ENCODE results near the gene ARHGAP24.

Gene ARHGAP24

DNA sequence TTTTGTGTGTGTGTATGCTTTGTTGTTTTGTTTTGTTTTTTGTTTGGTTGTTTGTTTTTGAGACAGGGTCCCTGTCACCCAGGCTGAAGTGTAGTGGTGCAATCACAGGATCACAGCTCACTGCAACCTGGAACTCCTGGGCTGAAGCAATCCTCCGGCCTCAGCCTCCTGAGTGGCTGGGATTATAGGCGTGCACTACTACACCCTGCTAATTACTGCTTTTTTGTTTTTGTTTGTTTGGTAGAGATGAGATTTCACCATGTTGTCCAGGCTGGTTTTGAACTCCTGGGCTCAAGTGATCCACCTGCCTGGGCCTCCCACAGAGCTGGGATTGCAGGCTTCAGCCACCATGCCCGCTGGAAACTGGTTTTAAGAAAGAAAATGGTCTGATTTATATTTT lies 44.7 kb upstream of the ARHGAP24 start:
- Histone ChIP-seq H3K36me3 (replicated peaks; ENCODE audit: insufficient read depth, low read length) (no peaks in the 10 kb centered on the region), H3K9me2 (replicated peaks; ENCODE audit: insufficient read depth, low read length) (no peaks in the 10 kb centered on the region), H3F3A (ENCODE audit: insufficient read depth, low read length) (no peaks in the 10 kb centered on the region), H3K27ac (ENCODE audit: low read length) (no peak overlapping the region), H3K27me3 (replicated peaks; ENCODE audit: insufficient read depth, low read length) (no peaks in the 10 kb centered on the region), H3K4me3 (ENCODE audit: low read length) (no peak overlapping the region), H3K9me3 (replicated peaks; ENCODE audit: insufficient read depth, low read length) (no peaks in the 10 kb centered on the region), H3K9ac (ENCODE audit: low read length) (no peak overlapping the region), H3K4me1 (ENCODE audit: low read length) (no peaks in the 10 kb centered on the region), H2AFZ (ENCODE audit: low read length) (no peak overlapping the region), H3K79me2 (ENCODE audit: low read length) (no peaks in the 10 kb centered on the region), H4K20me1 (ENCODE audit: insufficient read depth, low read length) (no peaks in the 10 kb centered on the region), H3K4me2 (ENCODE audit: low read depth, low read length) (no peak overlapping the region)
- no peak for DNase-seq
- TF ChIP-seq EZH2phosphoT487 (IDR thresholded peaks at IDR 0.05; ENCODE audit: low read length): no peak
- no peak for TF ChIP-seq EZH2 (optimal IDR thresholded peaks at IDR 0.05; ENCODE audit: low read depth, low read length)
- TF ChIP-seq, protein P1, sequence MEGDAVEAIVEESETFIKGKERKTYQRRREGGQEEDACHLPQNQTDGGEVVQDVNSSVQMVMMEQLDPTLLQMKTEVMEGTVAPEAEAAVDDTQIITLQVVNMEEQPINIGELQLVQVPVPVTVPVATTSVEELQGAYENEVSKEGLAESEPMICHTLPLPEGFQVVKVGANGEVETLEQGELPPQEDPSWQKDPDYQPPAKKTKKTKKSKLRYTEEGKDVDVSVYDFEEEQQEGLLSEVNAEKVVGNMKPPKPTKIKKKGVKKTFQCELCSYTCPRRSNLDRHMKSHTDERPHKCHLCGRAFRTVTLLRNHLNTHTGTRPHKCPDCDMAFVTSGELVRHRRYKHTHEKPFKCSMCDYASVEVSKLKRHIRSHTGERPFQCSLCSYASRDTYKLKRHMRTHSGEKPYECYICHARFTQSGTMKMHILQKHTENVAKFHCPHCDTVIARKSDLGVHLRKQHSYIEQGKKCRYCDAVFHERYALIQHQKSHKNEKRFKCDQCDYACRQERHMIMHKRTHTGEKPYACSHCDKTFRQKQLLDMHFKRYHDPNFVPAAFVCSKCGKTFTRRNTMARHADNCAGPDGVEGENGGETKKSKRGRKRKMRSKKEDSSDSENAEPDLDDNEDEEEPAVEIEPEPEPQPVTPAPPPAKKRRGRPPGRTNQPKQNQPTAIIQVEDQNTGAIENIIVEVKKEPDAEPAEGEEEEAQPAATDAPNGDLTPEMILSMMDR (IDR thresholded peaks at IDR 0.05; ENCODE audit: low read length): no peak

DNA sequence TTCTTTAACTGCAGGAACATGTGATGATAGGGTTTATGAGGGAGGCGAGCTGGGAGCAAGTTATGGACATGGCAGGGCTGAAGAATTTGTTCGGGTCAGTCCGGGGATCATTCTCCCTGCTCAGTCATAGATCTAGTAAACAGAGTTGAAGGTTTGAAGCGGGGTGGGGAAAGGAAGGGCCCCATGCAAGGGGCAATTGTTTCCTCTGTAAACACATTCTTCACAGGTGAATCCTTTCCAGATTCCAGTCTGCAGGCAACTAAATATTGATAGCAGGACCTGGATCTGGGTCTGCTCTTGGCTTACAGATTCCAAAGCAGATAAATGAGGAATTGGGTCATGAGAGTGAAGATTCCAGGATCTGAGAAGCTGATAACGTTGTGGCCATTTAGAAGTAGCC lies 44.3 kb upstream of the ARHGAP24 start:
- H3K79me2 ChIP-seq (ENCODE audit: low read length): no peaks in the 10 kb centered on the region
- no peak overlapping the region for H3K4me2 ChIP-seq (ENCODE audit: low read depth, low read length)

DNA sequence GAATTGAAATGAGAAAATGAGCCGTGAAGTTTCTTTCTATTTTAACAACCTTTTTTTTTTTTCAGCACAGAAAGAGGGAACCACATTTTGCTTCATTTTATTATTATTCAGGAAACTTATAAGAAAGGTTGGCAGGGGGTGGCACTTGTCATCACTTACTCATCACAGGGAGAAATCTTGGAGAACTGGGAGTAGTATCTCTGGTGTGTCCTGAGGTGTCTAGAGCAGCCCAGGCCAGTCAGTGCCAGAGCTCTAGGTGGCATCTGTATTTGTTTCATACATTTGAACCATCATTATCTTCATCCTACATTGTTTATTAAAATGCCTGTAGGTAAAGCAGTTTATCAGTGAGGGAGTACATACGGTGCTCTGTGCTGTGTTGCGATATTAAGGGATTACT lies 43.8 kb upstream of the ARHGAP24 start:
- H3K27ac ChIP-seq (ENCODE audit: low read length): no peak overlapping the region
- H3K79me2 ChIP-seq (ENCODE audit: low read length): no peaks in the 10 kb centered on the region
- no peaks in the 10 kb centered on the region for H3K27me3 ChIP-seq (replicated peaks; ENCODE audit: insufficient read depth, low read length)
- H2AFZ ChIP-seq (ENCODE audit: low read length): no peak overlapping the region
- no peak overlapping the region for H3K4me2 ChIP-seq (ENCODE audit: low read depth, low read length)
- no peaks in the 10 kb centered on the region for H4K20me1 ChIP-seq (ENCODE audit: insufficient read depth, low read length)
- no peak overlapping the region for H3K9ac ChIP-seq (ENCODE audit: low read length)
- H3K9me3 ChIP-seq (replicated peaks; ENCODE audit: insufficient read depth, low read length): no peaks in the 10 kb centered on the region
- TF ChIP-seq EZH2phosphoT487 (IDR thresholded peaks at IDR 0.05; ENCODE audit: low read length): no peak
- TF ChIP-seq EZH2 (optimal IDR thresholded peaks at IDR 0.05; ENCODE audit: low read depth, low read length): no peak
- TF ChIP-seq, protein P1 (IDR thresholded peaks at IDR 0.05; ENCODE audit: low read length): no peak
- H3K4me1 ChIP-seq (ENCODE audit: low read length): no peaks in the 10 kb centered on the region
- no peaks in the 10 kb centered on the region for H3K9me2 ChIP-seq (replicated peaks; ENCODE audit: insufficient read depth, low read length)
- H3F3A ChIP-seq (ENCODE audit: insufficient read depth, low read length): no peaks in the 10 kb centered on the region
- no peaks in the 10 kb centered on the region for H3K36me3 ChIP-seq (replicated peaks; ENCODE audit: insufficient read depth, low read length)
- no peak for DNase-seq
- H3K4me3 ChIP-seq (ENCODE audit: low read length): no peak overlapping the region

More for the DNA sequence above, 44.3 kb upstream of the ARHGAP24 start:
- H3K36me3 ChIP-seq (replicated peaks; ENCODE audit: insufficient read depth, low read length): no peaks in the 10 kb centered on the region
- no peak overlapping the region for H2AFZ ChIP-seq (ENCODE audit: low read length)
- H3K27ac ChIP-seq (ENCODE audit: low read length): no peak overlapping the region
- TF ChIP-seq EZH2phosphoT487 (IDR thresholded peaks at IDR 0.05; ENCODE audit: low read length) (no peak), EZH2 (optimal IDR thresholded peaks at IDR 0.05; ENCODE audit: low read depth, low read length) (no peak)
- TF ChIP-seq, protein P1 (IDR thresholded peaks at IDR 0.05; ENCODE audit: low read length): no peak
- no peaks in the 10 kb centered on the region for H3K9me2 ChIP-seq (replicated peaks; ENCODE audit: insufficient read depth, low read length)
- no peak overlapping the region for H3K4me3 ChIP-seq (ENCODE audit: low read length)
- H3K9me3 ChIP-seq (replicated peaks; ENCODE audit: insufficient read depth, low read length): no peaks in the 10 kb centered on the region
- no peaks in the 10 kb centered on the region for H3K27me3 ChIP-seq (replicated peaks; ENCODE audit: insufficient read depth, low read length)
- H3F3A ChIP-seq (ENCODE audit: insufficient read depth, low read length): no peaks in the 10 kb centered on the region
- H4K20me1 ChIP-seq (ENCODE audit: insufficient read depth, low read length): no peaks in the 10 kb centered on the region
- no peak for DNase-seq
- no peaks in the 10 kb centered on the region for H3K4me1 ChIP-seq (ENCODE audit: low read length)
- no peak overlapping the region for H3K9ac ChIP-seq (ENCODE audit: low read length)

Measured in MM.1S (cell line).